Activated gamma-delta T cell (primary cell): Measurements from ENCODE around the gene STX8.

Experiments
- DNase-seq: peaks from one replicate; lab custom pipeline; 2025; lab: John Stamatoyannopoulos, UW

Gene STX8

DNA sequence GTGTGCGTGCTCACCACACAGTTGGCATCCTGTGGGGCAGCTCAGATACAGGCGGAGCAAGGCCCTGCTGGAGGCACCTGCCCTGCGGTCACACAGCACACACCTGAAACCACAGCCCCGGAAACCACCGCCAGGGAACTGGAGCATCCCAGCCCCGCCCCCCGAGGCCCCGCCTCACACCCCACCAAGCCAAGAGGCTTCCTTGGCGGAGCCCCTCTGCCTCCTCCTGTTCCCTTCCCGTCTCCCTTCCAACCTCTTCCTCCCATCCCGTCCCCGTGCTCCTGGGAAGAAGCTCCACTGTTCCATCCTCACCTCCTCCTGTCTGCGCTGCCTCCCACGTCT is 348.9 kb downstream of the STX8 start:
- no peak for DNase-seq

- DNase-seq, result no peak
Measured at GRCh38 chr17:9226130-9226793, 349.4 kb downstream of the STX8 start.

GRCh38 chr17:9225305-9226101 is 350.1 kb downstream of the STX8 start:
- DNase-seq, result no peak

- DNase-seq, result no peak
Measured at GRCh38 chr17:9224485-9224884, 351.1 kb downstream of the STX8 start.

DNA sequence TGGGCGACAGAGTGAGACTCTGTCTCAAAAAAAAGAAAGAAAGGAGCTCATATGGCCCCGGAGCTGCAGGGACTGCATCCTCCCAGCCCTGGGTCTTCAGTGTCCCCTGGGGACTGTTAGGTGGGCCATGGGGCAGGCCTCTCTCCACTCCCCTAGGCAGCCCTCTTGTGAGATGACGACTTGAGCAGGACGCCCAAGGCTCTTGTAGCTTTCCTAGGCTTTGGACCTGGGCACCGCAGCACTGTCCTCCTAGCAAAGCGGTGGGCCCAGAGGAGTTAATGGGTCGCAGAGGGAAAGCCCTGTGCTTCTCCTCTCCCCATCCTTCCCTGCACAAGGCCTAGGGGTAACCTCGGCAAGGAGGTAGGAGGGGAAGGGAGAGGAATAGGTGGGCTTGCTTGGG is 352.1 kb downstream of the STX8 start:
- DNase-seq, result no peak

- DNase-seq, result no peak
Measured at GRCh38 chr17:9221922-9222180, 353.8 kb downstream of the STX8 start.

DNA sequence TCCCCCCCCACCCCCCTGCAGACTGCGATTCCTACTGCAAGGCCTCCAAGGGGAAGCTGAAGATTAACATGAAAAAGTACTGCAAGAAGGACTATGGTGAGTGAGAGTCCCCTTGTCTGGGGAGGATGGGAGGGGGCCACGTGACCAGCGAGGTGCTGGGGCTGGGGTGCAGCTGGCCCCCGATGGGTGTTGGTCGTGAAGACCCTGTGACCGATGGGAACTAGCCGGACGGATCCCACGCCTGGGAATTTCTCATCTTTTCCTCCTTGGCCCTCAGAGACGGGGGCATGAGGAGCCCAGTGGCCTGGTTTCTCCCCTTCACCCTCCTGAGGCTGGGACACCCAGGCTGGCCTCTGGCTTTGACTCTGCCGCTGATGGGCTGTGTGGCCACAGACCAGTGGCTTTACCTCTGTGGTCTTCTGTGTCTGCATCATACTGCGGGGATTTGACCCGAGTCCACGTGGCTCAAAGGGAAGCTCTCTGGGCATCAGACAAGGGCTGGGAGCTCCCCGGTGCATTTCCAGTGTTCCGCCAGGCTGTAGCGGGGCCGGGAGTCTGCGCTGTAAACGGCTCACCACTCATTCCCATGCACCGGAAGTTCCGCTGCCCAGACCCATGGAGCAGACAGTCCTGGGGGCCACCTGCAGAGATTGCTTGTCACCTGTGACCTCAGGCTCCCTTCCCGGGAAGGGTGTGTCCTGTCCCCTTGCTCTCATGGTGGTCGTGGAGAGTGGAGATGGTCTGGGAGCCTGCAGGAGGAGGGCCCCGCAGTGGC is 354.3 kb downstream of the STX8 start:
- no peak for DNase-seq

DNA sequence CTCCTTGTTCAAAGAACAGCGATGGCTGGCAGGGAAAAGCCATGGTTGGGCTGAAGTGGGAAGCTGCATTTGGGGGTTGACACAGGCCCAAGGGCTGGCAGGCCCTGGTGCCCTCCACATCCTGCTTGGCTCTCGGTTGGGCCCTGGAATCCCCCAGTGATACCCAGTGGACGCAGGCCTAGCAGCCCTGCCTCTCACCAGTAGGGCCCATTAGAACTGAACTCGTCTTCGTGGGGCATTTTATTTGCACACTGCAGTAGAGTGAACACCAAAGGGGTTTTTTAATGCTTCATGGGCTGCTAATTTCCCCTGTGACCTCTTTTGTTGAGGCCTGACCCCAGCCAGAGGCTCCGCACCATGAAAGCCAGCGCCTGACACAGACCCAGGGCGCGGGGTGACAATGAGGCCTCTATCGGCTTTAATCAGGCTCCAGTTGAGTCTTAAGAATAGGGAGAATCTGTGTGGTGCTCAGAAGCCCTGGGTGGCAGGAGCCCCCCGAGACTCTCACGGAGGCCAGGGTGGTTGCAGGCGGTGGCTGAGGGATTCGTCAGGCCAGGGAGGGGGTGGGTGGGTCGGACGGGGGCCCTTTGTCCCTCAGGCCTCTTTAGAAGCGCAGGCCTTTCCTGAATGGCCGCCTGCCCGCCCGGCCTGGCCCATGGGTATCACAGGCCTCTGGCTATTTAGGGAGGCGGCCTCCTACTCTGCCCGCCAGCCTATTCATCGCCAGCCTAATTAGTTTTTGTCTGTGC is 355.0 kb downstream of the STX8 start:
- DNase-seq, result no peak

- DNase-seq, result no peak
Measured at GRCh38 chr17:9219631-9220397, 355.8 kb downstream of the STX8 start.

- DNase-seq, result no peak
Measured at GRCh38 chr17:9218911-9219310, 356.7 kb downstream of the STX8 start.

- no peak for DNase-seq
Measured at GRCh38 chr17:9218064-9218635, 357.5 kb downstream of the STX8 start.

GRCh38 chr17:9217151-9218056 is 358.2 kb downstream of the STX8 start:
- DNase-seq, result no peak

- DNase-seq, result no peak
Measured at GRCh38 chr17:9215465-9215864, 360.2 kb downstream of the STX8 start.

- no peak for DNase-seq
Measured at GRCh38 chr17:9213303-9213640, 362.3 kb downstream of the STX8 start.

GRCh38 chr17:9212376-9213302 is 363.0 kb downstream of the STX8 start:
- no peak for DNase-seq

- DNase-seq, result no peak
Measured at GRCh38 chr17:9211133-9211765, 364.4 kb downstream of the STX8 start.

GRCh38 chr17:9209781-9210370 is 365.7 kb downstream of the STX8 start:
- no peak for DNase-seq

DNA sequence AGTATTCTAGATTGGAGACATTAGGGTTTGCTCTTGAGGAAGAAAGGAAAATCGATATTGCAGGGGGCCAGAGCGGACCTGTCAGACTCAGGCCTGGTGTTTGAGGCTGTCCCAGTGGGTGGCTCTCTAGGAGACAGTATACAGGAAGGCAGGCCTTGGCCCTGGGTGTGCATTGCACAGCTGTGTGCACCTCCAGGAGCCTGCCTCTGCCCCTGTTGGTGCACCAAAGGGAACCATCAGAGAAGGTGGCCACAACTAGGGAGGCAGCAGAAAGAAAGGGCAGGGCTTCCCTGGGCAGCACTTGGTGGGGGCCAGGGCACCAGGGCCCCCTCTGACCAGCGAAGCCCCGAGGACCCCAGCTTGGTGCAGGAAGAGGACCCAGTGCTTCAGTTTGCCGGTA is 366.3 kb downstream of the STX8 start:
- no peak for DNase-seq
